Measurements from ENCODE around the gene SH3TC1.

GRCh38 chr4:8215641-8216442 is 16.8 kb downstream of the SH3TC1 start:
- TF ChIP-seq POLR2A (IDR thresholded peaks at IDR 0.05) (no peak), POLR2AphosphoS5 (IDR thresholded peaks at IDR 0.05) (peak in 1 of 3 donors; percentile 18)
- TF ChIP-seq, protein P1, sequence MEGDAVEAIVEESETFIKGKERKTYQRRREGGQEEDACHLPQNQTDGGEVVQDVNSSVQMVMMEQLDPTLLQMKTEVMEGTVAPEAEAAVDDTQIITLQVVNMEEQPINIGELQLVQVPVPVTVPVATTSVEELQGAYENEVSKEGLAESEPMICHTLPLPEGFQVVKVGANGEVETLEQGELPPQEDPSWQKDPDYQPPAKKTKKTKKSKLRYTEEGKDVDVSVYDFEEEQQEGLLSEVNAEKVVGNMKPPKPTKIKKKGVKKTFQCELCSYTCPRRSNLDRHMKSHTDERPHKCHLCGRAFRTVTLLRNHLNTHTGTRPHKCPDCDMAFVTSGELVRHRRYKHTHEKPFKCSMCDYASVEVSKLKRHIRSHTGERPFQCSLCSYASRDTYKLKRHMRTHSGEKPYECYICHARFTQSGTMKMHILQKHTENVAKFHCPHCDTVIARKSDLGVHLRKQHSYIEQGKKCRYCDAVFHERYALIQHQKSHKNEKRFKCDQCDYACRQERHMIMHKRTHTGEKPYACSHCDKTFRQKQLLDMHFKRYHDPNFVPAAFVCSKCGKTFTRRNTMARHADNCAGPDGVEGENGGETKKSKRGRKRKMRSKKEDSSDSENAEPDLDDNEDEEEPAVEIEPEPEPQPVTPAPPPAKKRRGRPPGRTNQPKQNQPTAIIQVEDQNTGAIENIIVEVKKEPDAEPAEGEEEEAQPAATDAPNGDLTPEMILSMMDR (IDR thresholded peaks at IDR 0.05 in 8 of 11, conservative IDR thresholded peaks at IDR 0.05 in 3 of 11): no peak
